ENCODE data around the gene TGFB2. TPM values are rescaled to one million over a fixed set of nuclear protein-coding genes. Genes with fewer than 3 reads are reported as not detected.

TGFB2 gene
- total RNA-seq, 2 experiments from 2014 or later: 0.03 to 0.11 TPM

GRCh38 chr1:218461351-218461750, 116.2 kb downstream of the TGFB2 start:
- intact Hi-C loops (cut with micrococcal nuclease; ENCODE audit: unreplicated experiment): no loop called here
- no peaks in the 10 kb centered on the region for H3K36me3 ChIP-seq (ENCODE audit: insufficient read depth, low read length)
- DNase-seq (ENCODE audit: low spot score): no peak
- no peak overlapping the region for H2AFZ ChIP-seq (ENCODE audit: low read length)
- TF ChIP-seq EZH2phosphoT487 (IDR thresholded peaks at IDR 0.05; ENCODE audit: borderline replicate concordance, low read depth, low read length) (no peak), CTCF (conservative IDR thresholded peaks at IDR 0.05; ENCODE audit: low read length) (no peak)
- H3K4me1 ChIP-seq (ENCODE audit: insufficient read depth, low read length, poor library complexity, severe bottlenecking): no peaks in the 10 kb centered on the region
- no peaks in the 10 kb centered on the region for H3K9me3 ChIP-seq (ENCODE audit: low read length)
- no peaks in the 10 kb centered on the region for H3K79me2 ChIP-seq (ENCODE audit: insufficient read depth, low read depth, low read length)
- H3K4me2 ChIP-seq (ENCODE audit: low read length): no peak overlapping the region
- ChIA-PET CTCF (ENCODE audit: unreplicated experiment) (no interaction called here), POLR2A (no interaction called here)
- H3K9me2 ChIP-seq (ENCODE audit: insufficient read depth, low read length): no peaks in the 10 kb centered on the region
- no peak overlapping the region for H3K4me3 ChIP-seq (ENCODE audit: low read depth, low read length, poor library complexity, severe bottlenecking)
- BruUV-seq (replicated peaks): no TSS peak
- H4K20me1 ChIP-seq (ENCODE audit: insufficient read depth, low read length): no peaks in the 10 kb centered on the region
- no peak overlapping the region for H3K27ac ChIP-seq (ENCODE audit: low read depth, low read length, poor library complexity, severe bottlenecking)

- Histone ChIP-seq H3K27ac (ENCODE audit: low read depth, low read length, poor library complexity, severe bottlenecking) (no peak overlapping the region), H3K36me3 (ENCODE audit: insufficient read depth, low read length) (no peaks in the 10 kb centered on the region), H3K4me1 (ENCODE audit: insufficient read depth, low read length, poor library complexity, severe bottlenecking) (no peaks in the 10 kb centered on the region), H3K4me2 (ENCODE audit: low read length) (no peak overlapping the region), H3K79me2 (ENCODE audit: insufficient read depth, low read depth, low read length) (no peaks in the 10 kb centered on the region), H3K9me2 (ENCODE audit: insufficient read depth, low read length) (no peaks in the 10 kb centered on the region), H4K20me1 (ENCODE audit: insufficient read depth, low read length) (no peaks in the 10 kb centered on the region), H3K9me3 (ENCODE audit: low read length) (no peaks in the 10 kb centered on the region), H2AFZ (ENCODE audit: low read length) (no peak overlapping the region), H3K4me3 (ENCODE audit: low read depth, low read length, poor library complexity, severe bottlenecking) (no peak overlapping the region)
- TF ChIP-seq EZH2phosphoT487 (IDR thresholded peaks at IDR 0.05; ENCODE audit: borderline replicate concordance, low read depth, low read length) (no peak), CTCF (conservative IDR thresholded peaks at IDR 0.05; ENCODE audit: low read length) (no peak)
- intact Hi-C loops (cut with micrococcal nuclease; ENCODE audit: unreplicated experiment): no loop called here
- DNase-seq (ENCODE audit: low spot score): no peak
- BruUV-seq (replicated peaks): no TSS peak
- POLR2A ChIA-PET: no interaction called here
- CTCF ChIA-PET (ENCODE audit: unreplicated experiment): no interaction called here
These were observed 117.0 kb downstream of the TGFB2 start for GRCh38 chr1:218462116-218462515.

- no peak for DNase-seq (ENCODE audit: low spot score)
- H3K79me2 ChIP-seq (ENCODE audit: insufficient read depth, low read depth, low read length): no peaks in the 10 kb centered on the region
- no TSS peak for BruUV-seq (replicated peaks)
- no peak overlapping the region for H3K27ac ChIP-seq (ENCODE audit: low read depth, low read length, poor library complexity, severe bottlenecking)
- no peak overlapping the region for H2AFZ ChIP-seq (ENCODE audit: low read length)
- ChIA-PET CTCF (ENCODE audit: unreplicated experiment) (no interaction called here), POLR2A (no interaction called here)
- TF ChIP-seq CTCF (conservative IDR thresholded peaks at IDR 0.05; ENCODE audit: low read length) (no peak), EZH2phosphoT487 (IDR thresholded peaks at IDR 0.05; ENCODE audit: borderline replicate concordance, low read depth, low read length) (no peak)
- no peaks in the 10 kb centered on the region for H4K20me1 ChIP-seq (ENCODE audit: insufficient read depth, low read length)
- no peaks in the 10 kb centered on the region for H3K9me2 ChIP-seq (ENCODE audit: insufficient read depth, low read length)
- no peak overlapping the region for H3K4me2 ChIP-seq (ENCODE audit: low read length)
- intact Hi-C loops (cut with micrococcal nuclease; ENCODE audit: unreplicated experiment): no loop called here
- no peaks in the 10 kb centered on the region for H3K9me3 ChIP-seq (ENCODE audit: low read length)
- H3K36me3 ChIP-seq (ENCODE audit: insufficient read depth, low read length): no peaks in the 10 kb centered on the region
- no peak overlapping the region for H3K4me3 ChIP-seq (ENCODE audit: low read depth, low read length, poor library complexity, severe bottlenecking)
- H3K4me1 ChIP-seq (ENCODE audit: insufficient read depth, low read length, poor library complexity, severe bottlenecking): no peaks in the 10 kb centered on the region
These were observed 117.5 kb downstream of the TGFB2 start for GRCh38 chr1:218462587-218462986.
